A549 (cell line): ENCODE results near the gene TCEAL1. TPM values are rescaled to one million over a fixed set of nuclear protein-coding genes. Genes with fewer than 3 reads are reported as not detected.
A peak's percentile ranks its signal among the peaks of the same experiment; 100 is the strongest.

Experiments used
- ATAC-seq, 2 experiments: fragments of 200-7000 bp in 1 of 2; fragments of >200 bp in 1 of 2; cut with Nextera tagmentation in 1 of 2; cut with Tn5 transposase in 1 of 2; 3 replicates each; pipeline versions ENCODE4 v1.8.0 to v1.9.1; 2018 to 2020; ENCODE audit warnings: mild to moderate bottlenecking in 1 of 2, moderate library complexity in 1 of 2
- CTCF ChIA-PET: fragments of 300-600 bp; sonication (Branson Sonifier 250); formaldehyde crosslinking; extraction: SDS; loops from one replicate; lab custom pipeline; 2021; ENCODE audit warnings: antibody characterized with exemption, inconsistent platforms; lab: Yijun Ruan, JAX
- POLR2A ChIA-PET: fragments of 350-600 bp; formaldehyde crosslinking; extraction: SDS; loops from one replicate; lab custom pipeline; 2021; ENCODE audit warnings: antibody characterized with exemption, inconsistent platforms; lab: Yijun Ruan, JAX
- DNase-seq, 2 experiments: peaks; one replicate each; pipeline versions ENCODE4 v3.0.0 to v3.0.0-alpha.2; 2011 to 2016; ENCODE audit warnings: low read depth in 1 of 2, low spot score in 1 of 2
- FAIRE-seq: peaks from 2 replicates; lab custom pipeline; 2011; peaks lifted over from hg19 to GRCh38; lab: Jason Lieb, UNC
- H3K27ac ChIP-seq, 2 experiments: fragments of >200 bp; sonication (Bioruptor Twin); formaldehyde crosslinking; 3 replicates each; pipeline ENCODE4 v1.5.1; 2016 to 2017
- H3K4me1 ChIP-seq: fragments of >200 bp; sonication (Bioruptor Twin); formaldehyde crosslinking; 3 replicates; pipeline ENCODE4 v1.6.1; 2016
- H3K4me2 ChIP-seq: fragments of >200 bp; sonication (Bioruptor Twin); formaldehyde crosslinking; 3 replicates; pipeline ENCODE4 v1.6.1; 2016
- H3K4me3 ChIP-seq: fragments of >200 bp; sonication (Bioruptor Twin); formaldehyde crosslinking; 3 replicates; pipeline ENCODE4 v1.5.1; 2016
- H3K9me3 ChIP-seq: fragments of >200 bp; sonication (Bioruptor Twin); formaldehyde crosslinking; 3 replicates; pipeline ENCODE4 v1.6.1; 2016
- BHLHE40 ChIP-seq: IDR thresholded peaks from 2 replicates; pipeline ENCODE4 v1.6.1; 2012; ENCODE audit warnings: low read depth, low read length, inconsistent platforms
- EHF ChIP-seq: fragments of 250-450 bp; sonication (Bioruptor Pico); IDR thresholded peaks from 2 replicates; pipeline ENCODE4 v1.5.0; 2020; ENCODE audit warnings: mild to moderate bottlenecking
- EHMT2 ChIP-seq: fragments of 200-600 bp; sonication (generic); IDR thresholded peaks from 2 replicates; pipeline ENCODE4 v1.6.1; 2016; ENCODE audit warnings: antibody characterized with exemption, low read depth, mild to moderate bottlenecking, moderate library complexity
- HOXA7 ChIP-seq: fragments of 250-450 bp; sonication (Bioruptor Pico); IDR thresholded peaks from 2 replicates; pipeline ENCODE4 v1.5.0; 2020; ENCODE audit warnings: mild to moderate bottlenecking, moderate library complexity
- HOXB13 ChIP-seq: fragments of 250-450 bp; sonication (Bioruptor Pico); IDR thresholded peaks from 2 replicates; pipeline ENCODE4 v1.5.0; 2020; ENCODE audit warnings: low read depth, mild to moderate bottlenecking, moderate library complexity
- JUN ChIP-seq, 2 experiments: fragments of >200 bp; sonication (Bioruptor Twin); formaldehyde crosslinking; IDR thresholded peaks; 2 replicates in 1 of 2; 3 replicates in 1 of 2; pipeline ENCODE4 v1.6.1; 2016 to 2017
- KDM5A ChIP-seq: fragments of 200-600 bp; sonication (generic); IDR thresholded peaks from 2 replicates; pipeline ENCODE4 v1.6.1; 2016; ENCODE audit warnings: antibody characterized with exemption, mild to moderate bottlenecking
- MAFK ChIP-seq: fragments of 450-650 bp; IDR thresholded peaks from 2 replicates; pipeline ENCODE4 v1.6.1; 2014; ENCODE audit not compliant: partially characterized antibody
- PHF8 ChIP-seq: fragments of 200-600 bp; sonication (generic); IDR thresholded peaks from 2 replicates; pipeline ENCODE4 v1.6.1; 2016; ENCODE audit warnings: low read depth, mild to moderate bottlenecking, antibody characterized with exemption, moderate library complexity, borderline replicate concordance
- POLR2A ChIP-seq: IDR thresholded peaks from 2 replicates; pipeline ENCODE4 v1.6.1; 2012; ENCODE audit warnings: mild to moderate bottlenecking, low read length
- ZSCAN20 ChIP-seq: fragments of 250-450 bp; sonication (Bioruptor Pico); IDR thresholded peaks from 2 replicates; pipeline ENCODE4 v1.8.0; 2022; ENCODE audit warnings: mild to moderate bottlenecking, moderate library complexity
- WGBS: methylation state at CpG from one replicate; pipeline ENCODE4 v1.1.6; 2017; ENCODE audit errors: missing lambda C conversion rate; 5-methylcytosine and 5-hydroxymethylcytosine counted together
- polyA plus RNA-seq, 4 experiments: library from polyadenylated mRNA; depleted of rRNA in 3 of 4; stranded (reverse); fragments of >200 nt; fragmentation: RNase III in 1 of 4; extraction: RNeasy Plus Mini Kit Qiagen cat#74134 plus additional on column Dnase treatment in 1 of 4; gene quantifications; 2 replicates in 3 of 4; 3 replicates in 1 of 4; pipeline ENCODE4 v1.2.3, GENCODE V29; 2011 to 2017
- TF ChIP-seq, protein P1 (sequence below): fragments of 200-600 bp; sonication (generic); IDR thresholded peaks from 2 replicates; pipeline ENCODE4 v1.6.1; 2016; ENCODE audit warnings: antibody characterized with exemption, mild to moderate bottlenecking, moderate library complexity
- TF ChIP-seq, protein P2 (sequence below): IDR thresholded peaks from 2 replicates; pipeline ENCODE4 v1.6.1; 2012
- TF ChIP-seq, protein P3 (sequence below): fragments of 450-650 bp; IDR thresholded peaks from 2 replicates; pipeline ENCODE4 v1.6.1; 2014; ENCODE audit warnings: antibody characterized with exemption
- TF ChIP-seq, protein P4 (sequence below): IDR thresholded peaks from 2 replicates; pipeline ENCODE4 v1.6.1; 2012

TCEAL1 gene
- polyA plus RNA-seq, 2 of the 4 experiments (the other 2 are of a cell fraction), result 40.7 to 42.1 TPM

DNA sequence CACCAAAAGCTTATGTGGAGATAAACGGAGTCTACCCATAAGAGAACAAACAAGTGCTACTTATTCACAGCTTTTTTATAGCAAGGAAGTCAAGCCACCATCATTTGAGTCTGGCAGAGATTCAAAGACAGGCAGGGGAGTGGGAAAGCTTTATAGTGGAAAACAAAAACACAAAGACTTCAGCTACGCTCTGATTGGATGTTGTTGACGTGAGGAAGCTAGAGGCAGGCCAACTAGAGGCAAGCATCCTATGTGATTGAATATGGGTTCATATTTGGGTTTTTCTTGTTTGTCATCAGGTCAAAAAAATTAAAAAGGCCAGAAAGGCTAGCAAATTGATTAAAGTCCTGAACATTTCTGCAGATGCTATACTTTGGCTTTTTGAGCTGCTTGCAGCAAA is 44.2 kb upstream of the TCEAL1 start:
- H3K4me1 ChIP-seq, result peaks cover 7% of the 10 kb centered on the region; the same call in 2 of the 3 replicates
- peak; percentile 28 for FAIRE-seq
- ChIA-PET CTCF (interaction anchor here (1.8 to 1.9 kb wide), 2 partner anchors 21 to 46 kb away, joined by 4 to 10 read pairs; no protein-coding TSS in a partner anchor), POLR2A (interaction anchor here (1.9 kb wide), 1 partner anchor 45 kb away, joined by 7 read pairs; no protein-coding TSS in a partner anchor)
- peak overlapping the region; percentile 70 for H3K4me2 ChIP-seq
- DNase-seq, result peak in 1 of 2 experiments; percentile 4
- 74% methylated on average over 3 of the region's 3 CpGs for WGBS
- peak overlapping the region in 1 of 2 experiments; percentile 99; a peak in 3 of 6 replicates for H3K27ac ChIP-seq
- H3K9me3 ChIP-seq, result peaks cover 11% of the 10 kb centered on the region; the same call in 1 of the 3 replicates
- ATAC-seq, result no peak; a peak in 1 of 6 replicates
- no peak overlapping the region; the same call in 2 of the 3 replicates for H3K4me3 ChIP-seq
- TF ChIP-seq PHF8 (no peak), HOXB13 (CRISPR knock-in tag) (no peak), HOXA7 (no peak), MAFK (no peak)
- TF ChIP-seq, protein P1, sequence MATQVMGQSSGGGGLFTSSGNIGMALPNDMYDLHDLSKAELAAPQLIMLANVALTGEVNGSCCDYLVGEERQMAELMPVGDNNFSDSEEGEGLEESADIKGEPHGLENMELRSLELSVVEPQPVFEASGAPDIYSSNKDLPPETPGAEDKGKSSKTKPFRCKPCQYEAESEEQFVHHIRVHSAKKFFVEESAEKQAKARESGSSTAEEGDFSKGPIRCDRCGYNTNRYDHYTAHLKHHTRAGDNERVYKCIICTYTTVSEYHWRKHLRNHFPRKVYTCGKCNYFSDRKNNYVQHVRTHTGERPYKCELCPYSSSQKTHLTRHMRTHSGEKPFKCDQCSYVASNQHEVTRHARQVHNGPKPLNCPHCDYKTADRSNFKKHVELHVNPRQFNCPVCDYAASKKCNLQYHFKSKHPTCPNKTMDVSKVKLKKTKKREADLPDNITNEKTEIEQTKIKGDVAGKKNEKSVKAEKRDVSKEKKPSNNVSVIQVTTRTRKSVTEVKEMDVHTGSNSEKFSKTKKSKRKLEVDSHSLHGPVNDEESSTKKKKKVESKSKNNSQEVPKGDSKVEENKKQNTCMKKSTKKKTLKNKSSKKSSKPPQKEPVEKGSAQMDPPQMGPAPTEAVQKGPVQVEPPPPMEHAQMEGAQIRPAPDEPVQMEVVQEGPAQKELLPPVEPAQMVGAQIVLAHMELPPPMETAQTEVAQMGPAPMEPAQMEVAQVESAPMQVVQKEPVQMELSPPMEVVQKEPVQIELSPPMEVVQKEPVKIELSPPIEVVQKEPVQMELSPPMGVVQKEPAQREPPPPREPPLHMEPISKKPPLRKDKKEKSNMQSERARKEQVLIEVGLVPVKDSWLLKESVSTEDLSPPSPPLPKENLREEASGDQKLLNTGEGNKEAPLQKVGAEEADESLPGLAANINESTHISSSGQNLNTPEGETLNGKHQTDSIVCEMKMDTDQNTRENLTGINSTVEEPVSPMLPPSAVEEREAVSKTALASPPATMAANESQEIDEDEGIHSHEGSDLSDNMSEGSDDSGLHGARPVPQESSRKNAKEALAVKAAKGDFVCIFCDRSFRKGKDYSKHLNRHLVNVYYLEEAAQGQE, result no peak
- TF ChIP-seq, protein P2, sequence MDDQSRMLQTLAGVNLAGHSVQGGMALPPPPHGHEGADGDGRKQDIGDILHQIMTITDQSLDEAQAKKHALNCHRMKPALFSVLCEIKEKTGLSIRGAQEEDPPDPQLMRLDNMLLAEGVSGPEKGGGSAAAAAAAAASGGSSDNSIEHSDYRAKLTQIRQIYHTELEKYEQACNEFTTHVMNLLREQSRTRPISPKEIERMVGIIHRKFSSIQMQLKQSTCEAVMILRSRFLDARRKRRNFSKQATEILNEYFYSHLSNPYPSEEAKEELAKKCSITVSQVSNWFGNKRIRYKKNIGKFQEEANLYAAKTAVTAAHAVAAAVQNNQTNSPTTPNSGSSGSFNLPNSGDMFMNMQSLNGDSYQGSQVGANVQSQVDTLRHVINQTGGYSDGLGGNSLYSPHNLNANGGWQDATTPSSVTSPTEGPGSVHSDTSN, result no peak

DNA sequence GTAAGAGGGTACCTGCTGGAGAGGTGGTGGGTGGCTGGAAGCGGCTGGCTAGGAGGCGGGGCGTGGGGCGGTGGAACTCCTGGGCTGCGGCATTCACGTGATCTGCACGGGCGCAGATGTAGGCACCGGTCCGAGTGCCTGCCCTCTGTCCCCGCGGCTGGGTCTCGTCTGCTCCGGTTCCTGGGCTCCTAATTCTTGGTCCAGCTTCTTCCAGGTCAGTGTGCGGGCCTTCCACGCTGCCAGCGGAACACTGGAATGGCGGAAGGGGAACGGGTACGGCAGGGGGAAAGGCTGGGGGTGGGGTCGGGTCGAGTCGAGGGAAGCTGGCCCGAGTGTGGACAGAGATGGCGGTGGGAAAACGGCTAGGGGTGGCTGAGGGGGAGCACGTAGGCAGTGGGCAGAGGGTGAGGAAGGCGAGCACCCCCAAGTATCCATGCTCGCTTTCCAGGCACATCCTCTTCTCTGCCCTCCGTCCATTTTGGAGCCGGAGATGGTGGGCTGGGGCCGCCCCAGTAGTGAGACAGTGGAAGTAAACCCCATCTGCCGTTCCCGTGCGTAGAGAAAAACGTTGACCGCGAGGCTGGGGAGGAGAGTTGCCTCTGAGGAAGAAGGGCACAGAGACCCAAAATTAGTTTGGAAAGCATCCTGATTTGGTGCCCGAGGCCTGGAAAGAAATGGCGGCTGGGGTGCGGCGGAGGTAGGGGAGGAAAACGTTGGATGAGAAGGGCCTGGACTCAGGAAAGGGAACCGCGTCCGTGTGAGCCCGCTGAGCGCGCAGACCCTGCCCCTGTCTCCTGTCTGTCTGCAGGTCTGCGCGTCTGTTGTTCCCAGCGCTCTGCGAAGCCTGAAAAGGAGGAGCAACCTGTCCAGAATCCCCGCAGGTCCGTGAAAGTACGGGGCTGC is 43.1 kb upstream of the TCEAL1 start, which contains the start of gene TCEAL4:
TSS of gene TCEAL4 (plus strand) at position 105 of the 903 bp plus-strand sequence. CDS start 1,161 bp downstream, outside the sequence.
- Histone ChIP-seq H3K4me1 (peaks cover 7% of the 10 kb centered on the region; the same call in 2 of the 3 replicates), H3K27ac (peak within 1 kb of the TSS; percentile 89 to 99), H3K9me3 (peaks cover 11% of the 10 kb centered on the region; the same call in 1 of the 3 replicates), H3K4me2 (peak within 1 kb of the TSS; percentile 70), H3K4me3 (peak within 1 kb of the TSS; percentile 93)
- FAIRE-seq (no peak), DNase-seq (peak; percentile 51 to 54), ATAC-seq (peak; percentile 97)
- CTCF ChIA-PET, result interaction anchor here (1.8 to 1.9 kb wide), 2 partner anchors 19 to 45 kb away, joined by 4 to 10 read pairs; no protein-coding TSS in a partner anchor
- POLR2A ChIA-PET, result interaction anchor here (0.6 to 1.9 kb wide), 2 partner anchors 44 to 121 kb away, joined by 3 to 7 read pairs; no protein-coding TSS in a partner anchor
- WGBS, result 3% methylated on average over 29 of the region's 56 CpGs
- TF ChIP-seq BHLHE40, result 0 out of 2 replicates have a peak, but pooled peaks have one; percentile 46
- TF ChIP-seq, protein P3, sequence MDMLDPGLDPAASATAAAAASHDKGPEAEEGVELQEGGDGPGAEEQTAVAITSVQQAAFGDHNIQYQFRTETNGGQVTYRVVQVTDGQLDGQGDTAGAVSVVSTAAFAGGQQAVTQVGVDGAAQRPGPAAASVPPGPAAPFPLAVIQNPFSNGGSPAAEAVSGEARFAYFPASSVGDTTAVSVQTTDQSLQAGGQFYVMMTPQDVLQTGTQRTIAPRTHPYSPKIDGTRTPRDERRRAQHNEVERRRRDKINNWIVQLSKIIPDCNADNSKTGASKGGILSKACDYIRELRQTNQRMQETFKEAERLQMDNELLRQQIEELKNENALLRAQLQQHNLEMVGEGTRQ, result peak; percentile 45; the same call in 1 of the 2 replicates
- TF ChIP-seq ZSCAN20 (CRISPR knock-in tag), result no peak
- TF ChIP-seq EHMT2, result no peak
- TF ChIP-seq EHF (CRISPR knock-in tag), result no peak
- 0 out of 2 replicates have a peak, but pooled peaks have one; percentile 26 for TF ChIP-seq KDM5A
- TF ChIP-seq, protein P4, sequence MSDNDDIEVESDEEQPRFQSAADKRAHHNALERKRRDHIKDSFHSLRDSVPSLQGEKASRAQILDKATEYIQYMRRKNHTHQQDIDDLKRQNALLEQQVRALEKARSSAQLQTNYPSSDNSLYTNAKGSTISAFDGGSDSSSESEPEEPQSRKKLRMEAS, result 0 out of 2 replicates have a peak, but pooled peaks have one; percentile 45
- TF ChIP-seq JUN (IDR thresholded peaks at IDR 0.05), result peak in 1 of 2 experiments; percentile 46; a peak in 1 of 5 replicates
- TF ChIP-seq POLR2A, result peak; percentile 50
- TF ChIP-seq PHF8, result peak; percentile 39
